KMS-11 (cell line): ENCODE measurements around the gene PTGES3.

Source experiments
- H2AFZ ChIP-seq: fragments of 200-600 bp; sonication (generic); 2 replicates; pipeline ENCODE4 v1.6.1; 2016; ENCODE audit warnings: antibody characterized with exemption, mixed run types, low read depth
- H3K27ac ChIP-seq: fragments of 200-600 bp; sonication (generic); 2 replicates; pipeline ENCODE4 v1.6.1; 2016; ENCODE audit warnings: mild to moderate bottlenecking, mixed run types
- H3K27me3 ChIP-seq: fragments of 200-600 bp; sonication (generic); 2 replicates; pipeline ENCODE4 v1.6.1; 2017; ENCODE audit warnings: mild to moderate bottlenecking, low read depth, mixed run types, moderate library complexity; ENCODE audit not compliant: insufficient read depth
- H3K36me3 ChIP-seq: fragments of 200-600 bp; sonication (generic); 2 replicates; pipeline ENCODE4 v1.6.1; 2017; ENCODE audit warnings: mild to moderate bottlenecking, mixed run types; ENCODE audit not compliant: insufficient read depth
- H3K4me1 ChIP-seq: fragments of 200-600 bp; sonication (generic); 2 replicates; pipeline ENCODE4 v1.6.1; 2016; ENCODE audit warnings: mild to moderate bottlenecking, low read depth, mixed run types; ENCODE audit not compliant: poor library complexity, severe bottlenecking
- H3K4me2 ChIP-seq: fragments of 200-600 bp; sonication (generic); 2 replicates; pipeline ENCODE4 v1.7.0; 2016; ENCODE audit warnings: mild to moderate bottlenecking, mixed run types
- H3K4me3 ChIP-seq: fragments of 200-600 bp; sonication (generic); IDR thresholded peaks from 2 replicates; pipeline ENCODE4 v1.6.1; 2017; ENCODE audit warnings: low read depth, low read length, mixed read lengths; ENCODE audit not compliant: insufficient read depth
- H3K79me2 ChIP-seq: fragments of 200-600 bp; sonication (generic); 2 replicates; pipeline ENCODE4 v1.6.1; 2016; ENCODE audit warnings: low read depth, mixed run types; ENCODE audit not compliant: insufficient read depth
- H3K9ac ChIP-seq: fragments of 200-600 bp; sonication (generic); 2 replicates; pipeline ENCODE4 v1.6.1; 2016; ENCODE audit warnings: mild to moderate bottlenecking, mixed run types
- H4K20me1 ChIP-seq: fragments of 200-600 bp; sonication (generic); 2 replicates; pipeline ENCODE4 v1.6.1; 2016; ENCODE audit warnings: mild to moderate bottlenecking, mixed run types; ENCODE audit not compliant: insufficient read depth
- CTCF ChIP-seq: fragments of 200-600 bp; sonication (generic); conservative IDR thresholded peaks from 2 replicates; pipeline ENCODE4 v1.6.1; 2017; ENCODE audit warnings: low read depth, mild to moderate bottlenecking, antibody characterized with exemption, low read length, moderate library complexity, mixed read lengths

PTGES3 gene

GRCh38 chr12:56634837-56635791 lies 53.0 kb downstream of the PTGES3 start:
- Histone ChIP-seq H3K4me2 (peak overlapping the region; percentile 92), H3K4me3 (no peak overlapping the region), H2AFZ (peak overlapping the region; percentile 48), H3K27ac (peak overlapping the region; percentile 53), H3K36me3 (peaks cover 23% of the 10 kb centered on the region; the same call in 1 of the 2 replicates), H4K20me1 (no peaks in the 10 kb centered on the region), H3K9ac (peak overlapping the region; percentile 59), H3K79me2 (peaks cover 65% of the 10 kb centered on the region), H3K27me3 (no peaks in the 10 kb centered on the region), H3K4me1 (peaks cover 74% of the 10 kb centered on the region)
- 0 out of 2 replicates have a peak, but pooled peaks have one; percentile 6 for TF ChIP-seq CTCF

DNA sequence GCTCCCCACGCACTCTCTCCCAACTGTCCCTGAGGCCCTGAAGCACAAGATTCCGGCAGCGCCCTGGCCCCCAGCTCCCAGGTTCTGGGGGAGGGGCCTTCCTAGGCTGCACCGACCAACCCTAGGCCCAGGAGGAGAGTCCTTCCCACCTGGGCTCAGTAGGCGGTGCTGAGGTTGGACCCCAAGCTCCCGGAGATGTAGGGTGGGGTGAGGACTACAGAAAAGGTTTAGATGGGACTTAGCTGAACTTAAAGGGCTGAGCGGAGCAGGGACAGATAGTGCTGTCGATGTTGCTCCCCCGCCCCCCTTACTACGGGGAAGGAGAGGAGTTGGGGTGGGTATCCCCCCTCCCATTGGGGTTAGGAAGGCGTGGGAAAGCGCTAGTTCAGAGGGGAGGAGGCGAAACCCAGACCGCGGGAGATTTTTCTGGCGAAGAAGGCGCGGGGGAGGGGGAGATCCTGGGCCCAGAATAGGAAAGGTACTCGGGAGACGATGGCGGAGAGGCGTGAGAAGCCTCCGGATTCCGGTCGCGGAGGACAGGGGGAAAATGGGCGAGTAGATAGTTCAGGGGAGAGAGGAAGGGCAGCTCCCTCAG lies 53.7 kb downstream of the PTGES3 start:
- Histone ChIP-seq H3K27me3 (no peaks in the 10 kb centered on the region), H3K27ac (peak overlapping the region; percentile 53), H2AFZ (peak overlapping the region; percentile 48; the same call in 1 of the 2 replicates), H3K9ac (peak overlapping the region; percentile 59; the same call in 1 of the 2 replicates), H3K4me3 (no peak overlapping the region), H4K20me1 (no peaks in the 10 kb centered on the region), H3K36me3 (peaks cover 17% of the 10 kb centered on the region; the same call in 1 of the 2 replicates), H3K79me2 (peaks cover 68% of the 10 kb centered on the region), H3K4me1 (peaks cover 66% of the 10 kb centered on the region), H3K4me2 (peak overlapping the region; percentile 92)
- TF ChIP-seq CTCF, result 0 out of 2 replicates have a peak, but pooled peaks have one; percentile 6

GRCh38 chr12:56633468-56634241 lies 54.4 kb downstream of the PTGES3 start:
- peaks cover 70% of the 10 kb centered on the region for H3K79me2 ChIP-seq
- no peaks in the 10 kb centered on the region for H3K27me3 ChIP-seq
- H3K4me2 ChIP-seq, result peak overlapping the region; percentile 92
- no peak overlapping the region for H3K4me3 ChIP-seq
- H3K36me3 ChIP-seq, result peaks cover 10% of the 10 kb centered on the region; the same call in 1 of the 2 replicates
- no peak for TF ChIP-seq CTCF
- no peaks in the 10 kb centered on the region; the same call in 1 of the 2 replicates for H4K20me1 ChIP-seq
- H3K4me1 ChIP-seq, result peaks cover 60% of the 10 kb centered on the region
- peak overlapping the region; percentile 48; the same call in 1 of the 2 replicates for H2AFZ ChIP-seq
- H3K27ac ChIP-seq, result peak overlapping the region; percentile 53; the same call in 1 of the 2 replicates
- peak overlapping the region; percentile 59; the same call in 1 of the 2 replicates for H3K9ac ChIP-seq
